NT2/D1 (cell line): Measurements from ENCODE around the gene LRTM1.

Experiments
- SUZ12 ChIP-seq: IDR thresholded peaks from 2 replicates; pipeline ENCODE4 v1.6.1; 2011; ENCODE audit not compliant: insufficient read length, insufficient read depth; ENCODE audit errors: extremely low read depth
- ZNF274 ChIP-seq: IDR thresholded peaks from 2 replicates; pipeline ENCODE4 v1.6.1; 2011; ENCODE audit warnings: mild to moderate bottlenecking, low read depth, low read length

- TF ChIP-seq SUZ12 (no peak), ZNF274 (no peak)
These were observed 38.1 kb downstream of the LRTM1 start for GRCh38 chr3:54889731-54890130.
